Endometrial microvascular endothelial cells (primary cell): Measurements from ENCODE around the gene RNMT. TPM values are rescaled to one million over a fixed set of nuclear protein-coding genes. Genes with fewer than 3 reads are reported as not detected.
"Not testable (repeated sequence)": the region's sequence is repeated elsewhere in the genome, so short reads cannot be mapped to it uniquely, and the experiment has no call there.

ENCODE experiments used
- in situ Hi-C: cut with HindIII; loops from 2 replicates; pipeline ENCODE4 v1.10.0; 2017; ENCODE audit warnings: low sequenced_read_pairs, low pct_unique_long_range_greater_than_20kb; ENCODE audit errors: inconsistent ontology term
- total RNA-seq: library from RNA; depleted of rRNA; stranded (reverse); fragments of >200 nt; gene quantifications from one replicate; pipeline ENCODE4 v1.2.3, GENCODE V29; 2015; ENCODE audit errors: inconsistent ontology term

Gene RNMT
- total RNA-seq, 1 donor from 2014 or later = 19.9 TPM

DNA sequence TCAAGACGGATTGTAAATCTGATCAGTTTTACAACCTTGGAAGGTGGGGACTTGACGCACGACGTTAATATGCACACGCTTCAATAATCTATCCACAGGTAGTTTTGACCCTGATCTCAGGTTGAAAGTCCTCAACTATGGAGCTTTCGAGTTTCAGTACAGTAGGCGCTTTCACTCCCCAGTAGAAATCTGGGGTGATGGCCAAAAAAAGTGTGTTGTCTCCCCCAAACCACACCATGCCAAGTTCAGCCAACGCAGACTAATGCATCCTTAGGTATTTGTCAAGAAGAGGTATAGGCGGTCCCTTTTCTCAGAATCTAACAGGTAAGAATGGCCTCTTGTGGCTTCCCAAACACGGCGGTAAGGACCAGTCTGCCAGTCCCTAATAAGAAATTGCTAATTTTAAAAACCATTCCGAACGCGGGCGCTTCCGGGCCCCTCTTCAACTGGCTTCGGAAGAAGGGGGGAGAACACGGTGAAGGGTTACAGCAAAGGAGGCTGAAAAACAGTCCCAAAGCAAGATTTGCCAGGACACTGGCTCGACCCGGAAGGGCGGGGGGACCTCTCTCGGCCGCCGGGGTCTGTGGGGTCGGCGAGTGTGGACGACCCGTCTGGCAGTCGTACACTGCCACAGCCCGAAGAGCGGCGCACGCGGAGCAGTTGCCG, 774 bp upstream of the RNMT start:
- in situ Hi-C loops = no loop called here

DNA sequence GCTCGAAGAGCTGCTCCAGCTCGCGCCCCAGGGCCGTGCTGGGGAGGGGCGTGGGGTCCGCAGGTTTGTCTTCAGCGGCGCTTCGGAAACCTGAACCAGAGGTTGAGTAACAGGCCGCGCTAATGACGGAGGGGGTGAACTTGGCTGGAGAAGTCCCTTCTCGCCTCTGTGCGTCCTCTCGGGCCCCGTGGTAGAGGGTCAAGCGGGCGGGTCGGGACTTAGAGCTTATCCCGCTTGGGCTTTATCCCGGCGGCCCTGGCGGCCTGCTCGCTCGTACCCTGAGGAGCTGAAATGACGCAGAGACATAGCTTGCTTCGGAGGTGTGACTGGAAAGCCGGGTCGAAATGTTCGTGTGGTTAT, 479 bp downstream of the RNMT start:
- in situ Hi-C loops = no loop called here

DNA sequence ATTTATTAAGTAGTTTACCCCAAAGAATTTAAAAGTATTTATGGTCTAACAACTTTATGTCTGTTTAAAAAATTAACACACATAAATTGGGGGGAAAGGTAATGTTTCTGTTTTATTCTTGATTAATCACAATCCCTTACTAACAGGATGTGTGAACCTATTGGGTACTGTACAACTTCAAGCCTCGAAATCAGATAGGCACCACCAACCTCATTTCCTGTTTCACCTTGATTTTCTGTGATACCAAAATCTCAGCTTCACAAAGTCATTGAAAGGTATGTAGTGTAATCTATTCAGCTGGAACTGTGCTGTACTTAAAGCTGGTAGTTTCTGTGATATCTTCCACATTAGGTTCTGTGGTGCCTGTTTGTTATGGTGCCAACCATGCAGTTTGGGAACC, 4.0 kb downstream of the RNMT start:
- in situ Hi-C loops = no loop called here

DNA sequence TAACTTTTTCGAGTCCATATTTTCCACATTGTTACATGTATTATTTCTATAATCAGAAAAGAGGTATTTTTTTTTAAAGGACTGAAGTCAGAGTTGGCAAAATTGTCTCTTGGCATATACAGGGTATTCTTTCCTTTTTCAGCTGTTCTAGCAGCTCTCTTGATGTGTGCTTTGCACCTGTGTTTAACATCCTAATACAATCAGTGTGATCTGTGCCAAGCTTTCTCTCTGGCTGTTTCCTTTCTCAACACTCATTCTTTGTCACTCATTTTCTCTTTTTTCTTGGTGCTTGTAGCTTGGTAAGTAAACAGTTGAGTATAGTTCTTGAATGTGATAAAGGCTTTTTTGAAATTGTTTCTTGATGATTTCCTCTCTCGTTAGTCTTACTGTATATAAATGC, 9.2 kb downstream of the RNMT start:
- in situ Hi-C loops = no loop called here

DNA sequence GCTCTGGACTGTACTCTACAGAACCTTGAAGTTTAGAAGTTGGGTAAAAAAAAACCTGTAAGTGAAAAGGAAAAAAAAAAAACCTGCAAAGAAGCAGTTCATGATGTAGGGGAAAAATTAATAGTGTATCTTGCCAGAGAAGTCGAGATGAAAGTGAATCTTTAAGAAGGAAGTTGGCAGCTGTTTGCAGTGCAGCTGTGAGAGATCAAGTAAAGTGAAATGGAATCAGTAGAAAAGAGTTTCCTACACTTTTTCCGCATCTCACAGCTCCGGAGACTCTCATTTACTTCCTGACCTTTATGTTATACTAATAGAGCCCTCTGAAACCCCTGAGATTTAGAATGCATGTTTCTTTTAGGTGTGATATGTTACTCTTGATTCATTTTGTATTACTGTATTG, 19.2 kb downstream of the RNMT start:
- in situ Hi-C loops = no loop called here

DNA sequence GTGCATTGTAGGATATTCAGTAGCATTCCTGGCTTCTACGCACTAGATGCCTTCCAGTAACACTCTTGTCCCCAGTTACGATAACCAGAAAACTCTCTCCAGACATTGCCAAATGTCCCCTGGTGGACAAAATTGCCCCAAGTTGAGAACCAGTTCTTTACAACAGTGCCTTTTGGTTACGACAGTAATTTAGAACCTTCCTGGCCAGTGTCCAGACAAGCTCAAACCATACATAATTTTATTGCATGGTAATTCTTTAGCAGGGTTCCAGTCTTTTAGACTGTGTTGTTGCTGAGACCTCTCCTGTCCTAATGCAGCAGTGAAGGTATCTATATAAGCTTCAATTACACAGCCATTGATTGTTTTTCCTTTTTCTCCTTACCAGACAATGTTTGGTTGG, 20.2 kb downstream of the RNMT start:
- in situ Hi-C loops = no loop called here

DNA sequence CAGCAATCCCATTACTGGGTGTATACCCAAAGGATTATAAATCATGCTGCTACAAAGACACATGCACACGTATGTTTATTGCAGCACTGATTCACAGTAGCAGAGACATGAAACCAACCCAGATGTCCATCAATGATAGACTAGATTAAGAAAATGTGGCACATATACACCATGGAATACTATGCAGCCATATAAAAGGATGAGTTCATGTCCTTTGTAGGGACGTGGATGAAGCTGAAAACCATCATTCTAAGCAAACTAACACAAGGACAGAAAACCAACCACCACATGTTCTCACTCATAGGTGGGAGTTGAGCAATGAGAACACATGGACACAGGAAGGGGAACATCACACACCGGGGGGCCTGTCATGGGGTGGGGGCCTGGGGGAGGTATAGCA, 25.1 kb downstream of the RNMT start:
- in situ Hi-C loops = not testable (repeated sequence)

DNA sequence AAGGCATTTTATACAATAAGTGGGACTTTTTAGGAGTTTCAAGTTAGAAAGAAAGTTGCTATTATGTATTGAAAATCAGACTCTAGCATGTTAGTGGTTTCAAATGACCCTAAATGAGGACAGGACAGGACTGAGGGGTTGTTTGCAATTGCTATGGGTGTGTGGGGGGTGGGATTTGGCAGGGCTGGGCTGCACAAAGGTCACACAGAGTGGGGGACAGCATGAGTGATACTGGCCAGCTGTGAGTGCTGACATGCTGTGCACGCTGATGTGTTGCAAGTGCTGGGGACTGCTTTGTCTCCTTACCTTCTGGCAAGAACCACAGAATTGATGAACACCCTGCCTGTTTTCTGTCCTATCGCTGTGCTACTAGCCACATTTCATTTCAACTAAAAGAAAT, 29.8 kb downstream of the RNMT start:
- in situ Hi-C loops = no loop called here

DNA sequence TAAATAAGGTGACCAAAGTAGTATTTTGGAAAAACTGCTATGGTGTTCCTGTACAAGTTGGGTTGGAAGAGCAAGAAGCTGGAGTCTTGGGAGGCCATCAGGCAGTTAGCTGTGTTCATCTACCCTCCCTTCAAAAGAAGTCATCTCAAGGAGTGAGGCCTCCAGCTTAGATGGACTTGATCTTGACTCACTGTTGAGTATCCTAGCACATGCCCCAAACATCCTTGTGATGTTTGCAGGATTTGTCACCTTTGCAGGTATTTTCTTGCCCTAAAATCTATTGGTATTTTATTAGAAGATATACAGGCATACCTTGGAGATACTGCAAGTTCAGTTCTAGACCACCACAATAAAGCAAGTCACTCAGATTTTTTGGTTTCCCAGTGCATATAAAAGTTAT, 30.2 kb downstream of the RNMT start:
- in situ Hi-C loops = no loop called here

DNA sequence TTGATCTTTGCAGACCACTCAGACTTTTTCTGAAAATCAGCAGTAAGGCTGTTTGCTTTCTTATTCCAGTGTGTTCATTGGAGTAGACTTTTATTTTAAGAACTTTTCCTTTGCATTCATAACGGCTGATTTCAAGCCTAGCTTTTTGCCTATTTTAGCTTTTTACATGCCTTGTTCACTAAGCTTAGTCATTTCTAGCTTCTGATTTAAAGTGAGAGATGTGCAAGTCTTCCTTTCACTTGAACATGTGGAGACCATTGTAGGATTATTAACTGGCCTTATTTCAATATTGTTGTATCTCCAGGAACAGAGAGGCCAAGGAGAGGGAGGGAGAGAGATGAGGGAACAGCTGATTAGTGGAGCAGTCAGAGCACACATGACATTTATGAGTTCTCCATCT, 32.1 kb downstream of the RNMT start:
- in situ Hi-C loops = no loop called here

DNA sequence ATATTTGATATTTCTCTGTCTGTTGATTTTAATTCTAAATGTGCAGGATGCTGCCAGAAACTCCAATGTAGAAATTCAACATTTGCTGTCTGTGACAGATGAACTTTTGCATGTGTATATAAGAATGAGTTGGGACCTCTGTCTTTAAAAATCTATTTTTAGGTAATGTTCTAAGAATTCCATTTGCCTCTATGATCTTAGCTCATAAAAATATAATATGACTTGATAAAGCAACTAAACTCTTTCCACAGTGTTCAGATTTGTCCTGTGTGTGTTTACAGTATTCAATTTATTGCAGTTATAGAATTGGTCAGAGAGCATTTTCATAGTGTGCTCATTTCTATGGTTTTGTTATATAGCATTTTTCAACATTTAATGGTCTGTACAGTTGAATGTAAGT, 33.6 kb downstream of the RNMT start:
- in situ Hi-C loops = no loop called here

DNA sequence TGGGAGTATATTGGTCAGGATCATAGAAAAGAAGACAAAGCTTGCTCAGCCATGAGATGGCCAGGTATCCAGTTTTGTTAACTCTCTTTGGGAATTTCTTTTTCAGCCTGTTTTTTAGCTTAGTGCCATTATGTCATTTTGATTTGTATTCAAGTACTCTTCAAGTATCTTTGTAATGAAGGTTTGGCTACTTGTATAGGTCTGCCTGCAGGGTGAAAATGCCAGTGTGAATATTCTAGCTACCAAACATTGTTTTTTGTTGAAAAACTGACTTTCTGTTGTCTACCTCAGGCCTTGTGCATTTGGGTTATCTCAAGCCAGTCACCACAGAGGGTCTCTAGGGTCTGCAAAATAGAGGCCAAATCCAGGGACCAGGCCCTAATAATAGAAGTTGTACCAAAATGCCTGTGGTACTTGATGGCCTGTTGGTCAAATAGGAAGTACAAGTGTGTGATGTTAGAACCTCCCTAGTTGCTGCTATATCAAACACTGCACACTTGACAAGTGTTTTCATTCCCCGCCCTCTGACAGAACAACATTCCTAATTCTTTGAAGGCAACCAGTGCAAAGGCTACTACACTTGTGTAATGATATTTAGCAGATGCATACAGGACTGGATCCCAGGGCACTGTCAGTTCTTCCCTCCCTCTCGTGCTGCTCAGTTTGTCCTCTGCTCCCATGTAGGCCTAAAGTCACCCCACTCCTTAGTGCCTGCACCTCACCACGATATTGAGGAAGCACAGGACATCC, 36.4 kb downstream of the RNMT start:
- in situ Hi-C loops = no loop called here

DNA sequence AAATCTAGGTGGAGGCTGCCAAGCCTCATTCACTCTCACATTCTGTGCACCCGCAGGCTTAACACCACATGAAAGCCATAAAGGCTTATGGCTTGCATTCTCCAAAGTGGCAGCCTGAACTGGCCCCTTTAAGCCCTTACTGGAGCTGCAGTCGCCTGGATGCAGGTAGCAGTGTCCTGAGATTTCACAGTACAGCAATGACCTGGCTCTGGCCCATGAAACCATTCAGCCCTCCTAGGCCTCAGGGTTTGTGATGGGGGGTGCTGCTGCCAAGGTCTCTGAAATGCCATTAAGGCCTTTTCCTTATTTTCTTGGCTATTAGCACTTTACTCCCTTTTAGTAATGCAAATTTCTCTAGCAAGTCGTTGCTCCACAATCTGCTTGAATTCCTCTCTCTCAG, 48.6 kb downstream of the RNMT start:
- in situ Hi-C loops = loop anchor here (25.0 kb wide), 1 partner anchor 563 kb away; the partner anchor contains the start of gene LDLRAD4

DNA sequence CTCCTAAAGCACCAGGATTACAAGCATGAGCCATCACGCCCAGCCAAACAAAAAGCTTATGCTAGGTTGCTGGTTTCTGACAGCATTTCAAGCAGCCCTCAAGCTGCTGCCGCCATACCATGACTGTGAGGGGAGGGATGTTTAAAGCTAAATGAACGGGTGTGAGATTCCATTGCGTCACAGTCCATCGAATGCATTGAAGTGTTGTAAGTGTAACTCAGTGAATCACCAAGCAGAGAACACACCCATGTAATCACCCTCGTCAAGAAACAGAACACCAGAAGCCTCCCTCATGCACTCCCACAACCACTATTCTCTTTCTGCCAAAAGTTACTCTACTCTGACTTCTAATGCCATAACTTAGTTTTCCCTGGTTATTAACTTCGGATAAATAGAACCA, 64.7 kb downstream of the RNMT start:
- in situ Hi-C loops = loop anchor here (25.0 kb wide), 1 partner anchor 579 kb away; the partner anchor contains the start of gene LDLRAD4

DNA sequence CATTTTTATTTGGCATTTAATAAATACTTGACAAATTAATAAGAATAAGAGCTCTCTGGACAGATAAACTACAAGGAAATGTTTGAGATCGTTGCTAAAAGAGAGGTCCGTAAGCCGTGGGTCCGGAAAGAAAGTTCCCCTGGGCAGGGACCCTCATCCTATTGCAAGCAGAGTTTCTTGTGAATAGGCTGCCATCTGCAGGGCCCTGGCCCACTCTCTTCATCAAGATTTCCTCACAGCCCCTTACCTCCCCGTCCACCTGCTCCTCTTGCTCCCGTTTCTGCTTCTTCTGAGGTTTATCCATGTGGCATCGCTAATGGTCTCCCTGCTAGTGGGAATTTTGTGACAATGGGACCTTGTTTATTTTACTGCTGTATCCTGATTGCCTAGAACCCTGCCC, 67.3 kb downstream of the RNMT start:
- in situ Hi-C loops = loop anchor here (25.0 kb wide), 1 partner anchor 582 kb away; the partner anchor contains the start of gene LDLRAD4

DNA sequence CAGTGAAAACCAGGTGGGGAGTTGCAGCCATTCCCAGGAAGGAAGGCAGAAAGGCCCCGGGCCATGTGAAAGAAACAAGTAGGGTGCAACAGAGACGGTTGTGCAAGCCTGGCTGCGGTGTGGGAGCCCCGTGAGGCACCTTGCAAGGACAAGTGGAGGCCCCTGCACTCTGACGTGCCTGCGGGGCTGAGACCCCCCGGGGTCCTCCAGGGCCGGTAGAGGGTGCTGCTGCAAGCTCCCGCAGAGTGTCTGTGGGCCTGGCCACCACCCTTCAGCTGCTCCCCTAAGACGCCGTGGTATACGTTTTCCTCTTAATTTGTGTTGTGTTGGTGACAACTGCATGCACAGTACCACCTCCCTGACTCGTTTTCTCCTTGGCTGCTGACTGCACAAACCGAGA, 70.0 kb downstream of the RNMT start:
- in situ Hi-C loops = loop anchor here (25.0 kb wide), 1 partner anchor 584 kb away; the partner anchor contains the start of gene LDLRAD4

DNA sequence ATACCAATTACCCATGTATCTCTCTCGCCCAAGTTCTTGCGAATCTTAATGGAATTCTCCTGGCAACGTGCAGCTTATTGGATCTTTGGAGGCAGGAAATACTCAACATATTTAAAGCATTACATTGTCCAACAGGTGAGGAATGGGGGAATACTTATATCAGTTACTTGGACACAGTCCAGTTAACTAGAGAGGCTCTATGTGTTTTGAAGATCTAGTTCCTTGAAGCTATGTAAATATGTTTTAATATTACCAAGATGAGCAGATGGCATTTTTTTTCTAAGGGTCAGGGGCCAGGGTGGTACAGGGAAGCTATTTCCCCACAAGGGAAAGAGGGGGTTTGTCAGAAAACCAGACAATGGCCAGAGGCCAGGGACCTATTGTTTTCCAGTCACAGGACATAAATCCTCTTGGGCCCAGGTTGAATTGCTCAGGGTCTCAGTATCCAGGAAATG, 70.7 kb downstream of the RNMT start:
- in situ Hi-C loops = loop anchor here (25.0 kb wide), 1 partner anchor 585 kb away; the partner anchor contains the start of gene LDLRAD4

DNA sequence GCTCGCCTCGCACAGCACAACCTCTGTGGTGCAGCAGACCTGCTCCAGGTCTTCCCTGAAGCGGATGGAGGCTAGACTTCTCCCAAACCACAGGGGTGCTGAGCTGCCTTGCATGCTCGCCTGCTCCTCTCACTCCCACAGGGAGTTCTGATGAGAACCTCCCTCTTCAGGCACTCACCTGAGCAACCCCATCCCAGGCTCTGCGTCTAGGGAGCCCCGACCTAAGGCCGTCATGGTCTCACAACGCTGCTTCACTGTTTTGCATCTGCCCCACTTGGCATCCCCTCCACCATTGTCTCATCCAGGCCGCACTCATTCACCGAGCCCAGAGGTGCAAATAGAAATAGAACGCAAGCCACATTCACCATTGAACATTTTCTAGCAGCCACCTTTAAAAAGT, 72.9 kb downstream of the RNMT start:
- in situ Hi-C loops = loop anchor here (25.0 kb wide), 1 partner anchor 587 kb away; the partner anchor contains the start of gene LDLRAD4

DNA sequence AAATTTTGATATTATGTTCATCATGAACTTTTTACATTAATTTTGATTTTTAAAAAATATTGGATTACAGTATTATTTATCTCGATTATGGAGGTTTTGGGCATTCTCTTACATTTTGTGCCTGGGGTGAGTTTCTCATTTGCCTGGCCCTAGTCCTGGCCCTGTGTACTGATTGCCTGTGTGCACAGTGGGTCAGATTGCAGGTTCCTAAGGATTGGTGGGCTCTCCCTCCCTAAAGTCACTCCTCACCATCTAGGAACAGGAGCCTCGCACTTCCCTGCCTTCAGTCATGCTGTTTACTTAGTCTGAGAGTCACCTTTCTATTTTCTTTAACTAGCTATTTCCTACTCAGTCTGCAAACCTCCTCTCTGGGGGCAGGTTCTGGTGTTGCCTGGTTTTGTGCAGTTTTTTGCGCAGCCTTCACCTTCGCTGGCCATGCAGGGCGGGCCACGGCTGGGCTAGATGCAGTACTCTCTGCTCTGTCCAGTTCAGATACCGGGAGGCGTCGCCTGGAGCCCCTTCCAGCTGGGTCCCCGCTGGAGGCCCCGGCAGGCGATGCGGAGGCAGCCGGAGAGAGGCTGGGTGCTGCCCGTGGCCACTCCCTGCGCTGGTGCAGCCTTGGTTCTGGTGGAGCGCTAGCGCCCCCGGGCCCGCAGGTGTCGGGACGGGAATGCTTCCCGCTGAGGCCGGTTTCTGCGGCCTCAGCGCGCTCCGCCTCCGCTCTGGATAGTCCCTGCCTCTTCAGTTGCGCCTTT, 74.2 kb downstream of the RNMT start:
- in situ Hi-C loops = no loop called here

DNA sequence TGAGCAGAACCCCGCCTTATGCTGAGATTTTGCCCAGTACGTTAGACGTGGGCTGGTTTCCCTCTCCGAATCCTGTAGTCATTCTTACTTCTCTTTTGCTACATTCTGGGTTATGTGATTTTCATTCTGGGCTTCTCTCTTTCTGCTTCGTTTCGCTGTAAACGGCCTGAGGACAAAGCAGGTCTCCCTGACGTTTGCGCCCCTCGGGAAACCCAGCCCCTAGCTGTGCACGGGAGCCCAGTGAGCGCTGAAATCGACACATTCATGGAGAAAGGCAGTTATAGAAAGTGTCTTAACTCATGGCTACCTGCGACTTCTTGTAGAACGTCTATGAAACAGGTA, 74.8 kb downstream of the RNMT start:
- in situ Hi-C loops = no loop called here
